K562 (cell line): ENCODE data around the gene UBQLNL. TPM values are rescaled to one million over a fixed set of nuclear protein-coding genes. Genes with fewer than 3 reads are reported as not detected.
A peak's percentile ranks its signal among the peaks of the same experiment; 100 is the strongest.

Experiments used
- ATAC-seq: fragments of 200-7000 bp; cut with Tn5 transposase; 3 replicates; pipeline ENCODE4 v1.9.1; 2020; ENCODE audit warnings: moderate library complexity
- BruUV-seq: library from RNA; stranded (reverse); fragments of 400-500 nt; replicated peaks from 2 replicates; lab custom pipeline; 2021; lab: Mats Ljungman, UMichigan
- CTCF ChIA-PET: fragments of 300-600 bp; formaldehyde crosslinking; extraction: SDS; loops from one replicate; lab custom pipeline; 2021; ENCODE audit warnings: low intra/inter-chr PET ratio; lab: Yijun Ruan, JAX
- POLR2A ChIA-PET: fragments of 300-600, 350-650 bp; sonication (Branson Sonifier 250); formaldehyde crosslinking; extraction: SDS; loops from one replicate; lab custom pipeline; 2021; ENCODE audit warnings: antibody characterized with exemption, inconsistent platforms; lab: Yijun Ruan, JAX
- DNase-seq, 4 experiments: peaks; one replicate each; pipeline versions ENCODE4 v3.0.0 to v3.0.0-alpha.2; 2011 to 2018; ENCODE audit warnings: low spot score in 3 of 4, mixed read lengths in 3 of 4; ENCODE audit errors: extremely low read depth in 1 of 4
- FAIRE-seq: peaks from 2 replicates; lab custom pipeline; 2011; peaks lifted over from hg19 to GRCh38; lab: Jason Lieb, UNC
- H2AFZ ChIP-seq: 2 replicates; pipeline ENCODE4 v1.6.0; 2011; ENCODE audit warnings: low read depth, low read length, control low read depth, inconsistent platforms
- H3K27ac ChIP-seq: fragments of 200-600 bp; 3 replicates; pipeline ENCODE4 v1.8.0; 2011; ENCODE audit warnings: low read depth, mild to moderate bottlenecking, control low read depth, inconsistent platforms, low read length, moderate library complexity, mixed read lengths; ENCODE audit errors: extremely low read depth
- H3K27me3 ChIP-seq, 2 experiments: fragments of 300-600 bp in 1 of 2; 2 replicates in 1 of 2; 3 replicates in 1 of 2; pipeline versions ENCODE4 v1.6.0 to v1.8.0; 2011; ENCODE audit warnings: inconsistent platforms in 2 of 2, low read length in 2 of 2, mild to moderate bottlenecking in 1 of 2, mixed read lengths in 1 of 2, moderate library complexity in 1 of 2; ENCODE audit not compliant: control insufficient read depth in 2 of 2, insufficient read depth in 2 of 2
- H3K36me3 ChIP-seq: fragments of 300-600 bp; 3 replicates; pipeline ENCODE4 v1.8.0; 2011; ENCODE audit warnings: mild to moderate bottlenecking, low read length, inconsistent platforms; ENCODE audit not compliant: control insufficient read depth, insufficient read depth
- H3K4me1 ChIP-seq, 2 experiments: fragments of 200-600 bp in 1 of 2; replicated peaks in 1 of 2; 2 replicates in 1 of 2; 3 replicates in 1 of 2; pipeline versions ENCODE4 v1.5.1 to v1.8.0; 2011; ENCODE audit warnings: inconsistent platforms in 2 of 2, low read length in 2 of 2, mild to moderate bottlenecking in 1 of 2, mixed read lengths in 1 of 2, moderate library complexity in 1 of 2; ENCODE audit not compliant: control insufficient read depth in 2 of 2, insufficient read depth in 2 of 2
- H3K4me2 ChIP-seq: 2 replicates; pipeline ENCODE4 v1.6.1; 2011; ENCODE audit warnings: low read length, control low read depth, inconsistent platforms, mixed read lengths; ENCODE audit not compliant: insufficient read depth
- H3K4me3 ChIP-seq: fragments of 200-600 bp; sonication (generic), shearing (Covaris generic); 2 replicates; pipeline ENCODE4 v1.5.1; 2016; ENCODE audit warnings: control low read depth, inconsistent platforms
- H3K79me2 ChIP-seq: fragments of 200-600 bp; 3 replicates; pipeline ENCODE4 v1.8.0; 2011; ENCODE audit warnings: low read length, inconsistent platforms; ENCODE audit not compliant: control insufficient read depth, insufficient read depth
- H3K9ac ChIP-seq, 2 experiments: 2 replicates each; pipeline versions ENCODE4 v1.6.0 to v1.6.1; 2011; ENCODE audit warnings: low read depth in 2 of 2, low read length in 2 of 2, control low read depth in 1 of 2, inconsistent platforms in 1 of 2, mild to moderate bottlenecking in 1 of 2, mixed read lengths in 1 of 2; ENCODE audit not compliant: insufficient read depth in 1 of 2
- H3K9me1 ChIP-seq: one replicate; pipeline ENCODE4 v1.6.0; 2011; ENCODE audit warnings: inconsistent platforms, mild to moderate bottlenecking, low read length, moderate library complexity; ENCODE audit not compliant: control insufficient read depth, insufficient read depth
- H3K9me3 ChIP-seq: replicated peaks from 2 replicates; pipeline ENCODE4 v1.5.1; 2011; ENCODE audit warnings: low read depth, low read length, inconsistent platforms; ENCODE audit not compliant: control insufficient read depth, insufficient read depth
- H4K20me1 ChIP-seq: replicated peaks from 2 replicates; pipeline ENCODE4 v1.6.1; 2011; ENCODE audit warnings: low read length, inconsistent platforms, mixed read lengths; ENCODE audit not compliant: control insufficient read depth, insufficient read depth
- ARID1B ChIP-seq: fragments of 450-650 bp; IDR thresholded peaks from 2 replicates; pipeline ENCODE4 v1.6.1; 2016; ENCODE audit warnings: antibody characterized with exemption, mild to moderate bottlenecking, inconsistent platforms
- CBFA2T2 ChIP-seq: fragments of 450-650 bp; conservative IDR thresholded peaks from 2 replicates; pipeline ENCODE4 v1.6.1; 2017; ENCODE audit warnings: mild to moderate bottlenecking
- CBFA2T3 ChIP-seq: fragments of 450-650 bp; IDR thresholded peaks from 2 replicates; pipeline ENCODE4 v1.6.1; 2017
- CTBP1 ChIP-seq: fragments of 450-650 bp; IDR thresholded peaks from 2 replicates; pipeline ENCODE4 v1.6.1; 2016; ENCODE audit warnings: borderline replicate concordance
- CXXC5 ChIP-seq: fragments of 250-450 bp; sonication (Bioruptor Pico); IDR thresholded peaks from 2 replicates; pipeline ENCODE4 v1.8.0; 2022; ENCODE audit warnings: inconsistent platforms, mild to moderate bottlenecking, moderate library complexity
- EP300 ChIP-seq: IDR thresholded peaks from 2 replicates; pipeline ENCODE4 v1.6.1; 2012; ENCODE audit warnings: low read length, improper control_type of control experiment
- HIVEP1 ChIP-seq: fragments of 250-450 bp; sonication (Bioruptor Pico); IDR thresholded peaks from 2 replicates; pipeline ENCODE4 v1.4.0; 2020; ENCODE audit warnings: mild to moderate bottlenecking
- MTA2 ChIP-seq: fragments of 450-650 bp; IDR thresholded peaks from 2 replicates; pipeline ENCODE4 v1.6.1; 2016; ENCODE audit warnings: low read depth
- NFIC ChIP-seq: fragments of 450-650 bp; IDR thresholded peaks from 2 replicates; pipeline ENCODE4 v1.6.1; 2017; ENCODE audit warnings: mild to moderate bottlenecking, inconsistent platforms
- SP2 ChIP-seq: IDR thresholded peaks from 2 replicates; pipeline ENCODE4 v1.6.1; 2011; ENCODE audit warnings: mild to moderate bottlenecking, low read depth, low read length, moderate library complexity; ENCODE audit not compliant: poor library complexity, severe bottlenecking; ENCODE audit errors: extremely low read depth
- TAL1 ChIP-seq: fragments of 450-650 bp; IDR thresholded peaks from 2 replicates; pipeline ENCODE4 v1.6.1; 2016; ENCODE audit warnings: mild to moderate bottlenecking
- TCF3 ChIP-seq: sonication (generic); formaldehyde crosslinking; IDR thresholded peaks from 2 replicates; pipeline ENCODE4 v1.4.0; 2020; ENCODE audit warnings: mild to moderate bottlenecking, missing genetic modification reagents
- TEAD4 ChIP-seq, 2 experiments: sonication (generic) in 1 of 2; formaldehyde crosslinking in 1 of 2; IDR thresholded peaks; 2 replicates each; pipeline versions ENCODE4 v1.6.1 to v1.8.0; 2012 to 2022; ENCODE audit warnings: borderline replicate concordance in 1 of 2, inconsistent platforms in 1 of 2, low read length in 1 of 2, mild to moderate bottlenecking in 1 of 2, missing genetic modification reagents in 1 of 2
- ZNF253 ChIP-seq: fragments of 250-450 bp; sonication (Bioruptor Pico); conservative IDR thresholded peaks from 2 replicates; pipeline ENCODE4 v1.6.1; 2021; ENCODE audit warnings: mild to moderate bottlenecking
- WGBS: fragments of 100-300 bp; shearing (Covaris generic); methylation state at CpG from one replicate; pipeline ENCODE4 v1.1.6; 2016; ENCODE audit warnings: low coverage, mixed read lengths; ENCODE audit not compliant: insufficient coverage; ENCODE audit errors: missing lambda C conversion rate; 5-methylcytosine and 5-hydroxymethylcytosine counted together
- in situ Hi-C: fragments of 300-500 bp; cut with MboI; formaldehyde crosslinking; loops from 4 replicates; pipeline ENCODE4 v1.15.0; 2018; ENCODE audit warnings: inconsistent platforms, mixed read lengths
- intact Hi-C: fragments of 100-400 bp; cut with micrococcal nuclease; formaldehyde crosslinking; loops from 2 replicates; pipeline ENCODE4 v1.14.2; 2022
- polyA plus RNA-seq, 8 experiments: library from polyadenylated mRNA; depleted of rRNA in 4 of 8; stranded (reverse) in 5 of 8; unstranded in 3 of 8; fragments of >200 nt; fragmentation: Nextera tagmentation in 2 of 8; fragmentation: Illumina TruSeq in 1 of 8; extraction: Ambion mirVana in 2 of 8; extraction: Trizol in 1 of 8; gene quantifications; 2 replicates each; pipeline versions ENCODE4 v1.2.1 to v1.2.3, GENCODE V29; 2011 to 2014; ENCODE audit warnings: inconsistent platforms in 1 of 8, missing spikeins in 1 of 8
- total RNA-seq, 7 experiments: library from RNA; depleted of rRNA in 6 of 7; stranded (reverse); fragments of >200 nt in 6 of 7; fragmentation: Illumina TruSeq in 2 of 7; extraction: Trizol in 2 of 7; gene quantifications; 2 replicates each; pipeline versions ENCODE4 v1.2.1 to v1.2.3, GENCODE V29; 2011 to 2021; ENCODE audit warnings: low replicate concordance in 1 of 7

Gene UBQLNL
- total and polyA plus RNA-seq, 9 of the 15 experiments (the other 6 are each of a cell fraction or from before 2014, with no cell fraction given), result 0.07 to 0.27 (median 0.14) TPM

- DNase-seq, result peak in 1 of 4 experiments; percentile 59
- H3K36me3 ChIP-seq, result peaks cover 8% of the 10 kb centered on the region; the same call in 2 of the 3 replicates
- ATAC-seq, result no peak
- peak overlapping the region in 1 of 2 experiments; percentile 75; a peak in 2 of 4 replicates for H3K9ac ChIP-seq
- peaks cover 24 to 49% of the 10 kb centered on the region in 2 experiments; a peak in 4 of 5 replicates for H3K4me1 ChIP-seq
- peak overlapping the region; percentile 56 for H3K4me2 ChIP-seq
- TF ChIP-seq TEAD4 (IDR thresholded peaks at IDR 0.05; ENCODE audit: low read length), result peak; percentile 12; the same call in 1 of the 2 replicates
- TF ChIP-seq TEAD4 (CRISPR knock-in tag; IDR thresholded peaks at IDR 0.05; ENCODE audit: borderline replicate concordance), result no peak
- peak; percentile 23; the same call in 1 of the 2 replicates for TF ChIP-seq TAL1
- peak; percentile 59 for TF ChIP-seq TCF3 (CRISPR knock-in tag)
- no peak for TF ChIP-seq SP2
- TF ChIP-seq CXXC5 (CRISPR knock-in tag), result peak; percentile 9; the same call in 1 of the 2 replicates
- TF ChIP-seq EP300, result 0 out of 2 replicates have a peak, but pooled peaks have one; percentile 27
- TF ChIP-seq ZNF253 (CRISPR knock-in tag), result no peak
- TF ChIP-seq MTA2, result 0 out of 2 replicates have a peak, but pooled peaks have one; percentile 22
- TF ChIP-seq CBFA2T3, result peak; percentile 62
- TF ChIP-seq CBFA2T2, result peak; percentile 50; the same call in 1 of the 2 replicates
- peak; percentile 72 for TF ChIP-seq ARID1B
- TF ChIP-seq NFIC, result peak; percentile 47; the same call in 1 of the 2 replicates
- peak; percentile 12; the same call in 1 of the 2 replicates for TF ChIP-seq CTBP1
- TF ChIP-seq HIVEP1, result no peak
- no peaks in the 10 kb centered on the region for H3K27me3 ChIP-seq
- no peak overlapping the region for H3K4me3 ChIP-seq
- peaks cover 26% of the 10 kb centered on the region for H3K79me2 ChIP-seq
- FAIRE-seq, result no peak
- in situ Hi-C loops (no loop called here), intact Hi-C loops (loop anchor here (10.0 kb wide), 3 partner anchors 87 to 303 kb away; partner anchors contain the start of genes OR51V1 and TRIM6)
- no TSS peak for BruUV-seq
- peak overlapping the region; percentile 68 for H2AFZ ChIP-seq
- CTCF ChIA-PET, result no interaction called here
- H3K27ac ChIP-seq, result no peak overlapping the region
- WGBS, result 29% methylated on average over 6 of the region's 6 CpGs
- H4K20me1 ChIP-seq, result peaks cover 12% of the 10 kb centered on the region
- no peaks in the 10 kb centered on the region for H3K9me3 ChIP-seq
- H3K9me1 ChIP-seq, result no peaks in the 10 kb centered on the region
- POLR2A ChIA-PET, result interaction anchor here (1.2 to 8.7 kb wide), 3 partner anchors 11 to 23 kb away, joined by 4 to 123 read pairs (median 75); partner anchors contain the start of gene UBQLNL
Measured at GRCh38 chr11:5507933-5508305, 8.6 kb downstream of the UBQLNL start.
